ENCODE measurements around the gene ADCY7. TPM values are rescaled to one million over a fixed set of nuclear protein-coding genes. Genes with fewer than 3 reads are reported as not detected.

Gene ADCY7
- total and polyA plus RNA-seq, 9 donors, result 10.2 to 78.9 (median 36.4) TPM

DNA sequence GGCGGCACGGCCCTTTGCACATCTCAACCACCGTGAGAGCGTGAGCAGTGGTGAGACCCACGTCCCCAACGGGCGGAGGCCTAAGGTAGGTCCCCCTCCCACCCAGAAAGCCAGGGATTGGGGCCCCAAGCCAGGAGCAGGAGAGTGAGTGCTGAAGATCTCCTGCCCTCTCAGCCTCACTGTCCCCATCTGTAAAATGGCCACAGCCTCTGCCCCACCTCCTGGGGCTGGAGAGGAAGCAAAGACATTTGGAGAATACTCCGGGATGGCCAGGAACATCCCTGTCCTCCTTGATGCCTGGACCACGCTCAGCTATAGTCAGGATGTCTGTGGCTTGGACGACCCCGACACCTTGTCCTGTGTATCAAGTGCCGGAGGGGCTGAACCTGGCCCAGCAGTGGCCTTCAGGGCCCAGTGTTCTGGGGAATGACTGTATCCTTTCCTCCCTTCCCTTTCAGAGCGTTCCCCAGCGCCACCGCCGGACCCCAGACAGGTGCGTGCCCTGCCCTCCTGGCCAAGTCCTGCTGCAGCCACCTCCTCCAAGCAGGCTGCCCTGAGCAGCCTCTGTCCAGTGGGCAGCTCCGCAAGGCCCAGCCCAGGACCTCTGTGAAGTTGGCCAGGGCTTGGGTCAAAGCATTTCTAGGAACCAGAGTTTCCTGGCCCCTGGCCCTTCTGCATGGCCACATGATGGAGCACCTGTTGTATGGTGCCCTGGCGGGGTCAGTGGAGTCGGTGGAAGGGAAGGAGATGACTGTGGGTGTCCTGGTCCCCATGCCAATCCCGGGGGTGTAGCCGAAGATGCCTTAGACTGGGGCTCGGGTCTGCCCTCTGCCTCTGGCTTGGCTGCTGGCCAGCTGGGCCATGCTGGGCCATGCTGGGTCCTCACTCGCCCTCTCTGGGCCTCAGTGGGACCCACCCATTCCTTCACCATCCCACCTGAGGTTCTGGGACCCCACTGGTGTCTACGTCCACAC, 38.4 kb downstream of the ADCY7 start:
- peak overlapping the region in 1 of 2 donors; percentile 31 for H3K27ac ChIP-seq
- H3K4me1 ChIP-seq (ENCODE audit: insufficient read depth), result peaks cover 22% of the 10 kb centered on the region
- H3K9me3 ChIP-seq, result no peaks in the 10 kb centered on the region
- H3K36me3 ChIP-seq, result no peaks in the 10 kb centered on the region
- DNase-seq, result peak in 3 of 5 donors; percentile 26 to 28 (median 26)
- TF ChIP-seq POLR2A (IDR thresholded peaks at IDR 0.05) (no peak), CTCF (IDR thresholded peaks at IDR 0.05) (no peak), EP300 (IDR thresholded peaks at IDR 0.05) (no peak)
- H3K27me3 ChIP-seq, result no peaks in the 10 kb centered on the region
- H3K4me3 ChIP-seq, result no peak overlapping the region
- intact Hi-C loops (cut with DNase I), result no loop called here
- WGBS, 3 donors, result 90 to 93% (median 92%) methylated on average over 25 of the region's 25 CpGs

- peak in 4 of 5 donors; percentile 18 to 39 (median 24) for DNase-seq
- Histone ChIP-seq H3K4me3 (no peak overlapping the region), H3K27me3 (no peaks in the 10 kb centered on the region), H3K4me1 (ENCODE audit: insufficient read depth) (peaks cover 29% of the 10 kb centered on the region), H3K27ac (no peak overlapping the region), H3K36me3 (no peaks in the 10 kb centered on the region), H3K9me3 (no peaks in the 10 kb centered on the region)
- TF ChIP-seq CTCF (IDR thresholded peaks at IDR 0.05) (no peak), EP300 (IDR thresholded peaks at IDR 0.05) (no peak), POLR2A (IDR thresholded peaks at IDR 0.05) (no peak)
- WGBS, 3 donors, result 85 to 94% (median 91%) methylated on average over 21 of the region's 21 CpGs
- intact Hi-C loops (cut with DNase I), result no loop called here
Observed at GRCh38 chr16:50305441-50306061, 39.2 kb downstream of the ADCY7 start.

DNA sequence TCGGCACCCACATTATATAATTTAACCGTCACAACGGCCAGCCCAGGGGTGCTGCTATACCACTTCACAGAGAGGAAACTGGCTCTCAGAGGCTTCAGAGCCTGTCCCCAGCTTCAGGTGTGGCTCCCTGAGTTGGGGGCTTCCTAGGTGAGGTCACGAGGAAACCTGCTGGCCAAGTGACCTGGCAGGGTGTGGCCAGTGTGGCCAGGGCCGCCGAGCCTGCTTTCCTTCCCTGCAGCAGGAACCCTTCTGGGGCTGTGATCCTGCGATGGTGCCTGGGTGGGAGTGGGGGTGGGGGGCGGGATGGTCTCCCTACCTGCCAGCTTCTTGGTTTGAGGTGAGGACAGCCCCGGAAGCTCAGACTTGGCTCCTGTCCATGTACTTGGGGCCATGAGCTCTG, 39.9 kb downstream of the ADCY7 start:
- WGBS, 3 donors, result 86 to 88% (median 87%) methylated on average over 9 of the region's 9 CpGs
- Histone ChIP-seq H3K9me3 (no peaks in the 10 kb centered on the region), H3K36me3 (no peaks in the 10 kb centered on the region), H3K27me3 (no peaks in the 10 kb centered on the region), H3K4me3 (no peak overlapping the region), H3K27ac (no peak overlapping the region), H3K4me1 (ENCODE audit: insufficient read depth) (peaks cover 31% of the 10 kb centered on the region)
- TF ChIP-seq POLR2A (IDR thresholded peaks at IDR 0.05), result no peak
- no peak for TF ChIP-seq CTCF (IDR thresholded peaks at IDR 0.05)
- TF ChIP-seq EP300 (IDR thresholded peaks at IDR 0.05), result no peak
- intact Hi-C loops (cut with DNase I), result no loop called here
- peak in 2 of 5 donors; percentile 12 to 17 for DNase-seq

- peak in 1 of 5 donors; percentile 25 for DNase-seq
- H3K4me1 ChIP-seq (ENCODE audit: insufficient read depth), result peaks cover 25% of the 10 kb centered on the region
Observed at GRCh38 chr16:50308237-50308965, 42.0 kb downstream of the ADCY7 start.

More at GRCh38 chr16:50308237-50308965, 42.0 kb downstream of the ADCY7 start:
- no peaks in the 10 kb centered on the region for H3K36me3 ChIP-seq
- peak overlapping the region in 1 of 2 donors; percentile 39 for H3K27ac ChIP-seq
- TF ChIP-seq POLR2A (IDR thresholded peaks at IDR 0.05) (no peak), CTCF (IDR thresholded peaks at IDR 0.05) (no peak), EP300 (IDR thresholded peaks at IDR 0.05) (no peak)
- H3K9me3 ChIP-seq, result no peaks in the 10 kb centered on the region
- intact Hi-C loops (cut with DNase I), result no loop called here
- no peak overlapping the region for H3K4me3 ChIP-seq
- WGBS, 3 donors, result 91 to 93% (median 92%) methylated on average over 14 to 18 of the region's 18 CpGs
- no peaks in the 10 kb centered on the region for H3K27me3 ChIP-seq

All from ovary (tissue), 9 donors.